Measurements from ENCODE around the gene ZBTB40.

- TF ChIP-seq CTCF (conservative IDR thresholded peaks at IDR 0.05; ENCODE audit: low read depth, low read length) (no peak), EZH2 (IDR thresholded peaks at IDR 0.05; ENCODE audit: borderline replicate concordance, low read depth, low read length, poor library complexity, severe bottlenecking) (no peak)
Observed at GRCh38 chr1:22518379-22518778, 66.7 kb downstream of the ZBTB40 start.
